WTC11 (cell line): Measurements from ENCODE around the gene TMEM120A.

Experiments
- GABPB1 ChIP-seq: sonication (generic); formaldehyde crosslinking; IDR thresholded peaks from 2 replicates; pipeline ENCODE4 v1.8.1; 2023; ENCODE audit warnings: mild to moderate bottlenecking, missing genetic modification reagents
- TF ChIP-seq, protein P1 (sequence below): sonication (generic); formaldehyde crosslinking; IDR thresholded peaks from 2 replicates; pipeline ENCODE4 v1.8.1; 2023; ENCODE audit warnings: mild to moderate bottlenecking, moderate library complexity, missing genetic modification reagents

DNA sequence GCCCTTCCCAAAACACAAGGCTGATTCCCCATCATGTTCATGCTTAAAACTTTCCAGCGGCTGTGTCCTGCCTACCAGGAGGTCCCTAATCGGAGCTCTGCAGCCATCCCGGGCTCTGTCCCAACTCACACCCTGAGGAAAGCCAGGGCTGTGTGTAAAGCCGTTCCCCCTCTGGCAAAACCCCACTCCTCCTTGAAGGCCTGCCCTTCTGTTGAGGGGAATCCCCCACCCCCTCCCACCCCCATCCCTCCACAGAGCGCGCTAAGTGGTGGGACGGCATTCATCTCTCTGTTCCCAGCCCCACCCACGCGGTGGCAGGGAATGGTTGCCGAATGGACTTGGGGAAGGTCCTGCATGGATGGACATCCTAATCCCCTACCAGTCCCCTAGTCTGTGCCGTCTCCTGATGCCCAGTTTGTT lies 667 bp upstream of the TMEM120A start:
- no peak for TF ChIP-seq GABPB1 (CRISPR knock-in tag)
- TF ChIP-seq, protein P1, sequence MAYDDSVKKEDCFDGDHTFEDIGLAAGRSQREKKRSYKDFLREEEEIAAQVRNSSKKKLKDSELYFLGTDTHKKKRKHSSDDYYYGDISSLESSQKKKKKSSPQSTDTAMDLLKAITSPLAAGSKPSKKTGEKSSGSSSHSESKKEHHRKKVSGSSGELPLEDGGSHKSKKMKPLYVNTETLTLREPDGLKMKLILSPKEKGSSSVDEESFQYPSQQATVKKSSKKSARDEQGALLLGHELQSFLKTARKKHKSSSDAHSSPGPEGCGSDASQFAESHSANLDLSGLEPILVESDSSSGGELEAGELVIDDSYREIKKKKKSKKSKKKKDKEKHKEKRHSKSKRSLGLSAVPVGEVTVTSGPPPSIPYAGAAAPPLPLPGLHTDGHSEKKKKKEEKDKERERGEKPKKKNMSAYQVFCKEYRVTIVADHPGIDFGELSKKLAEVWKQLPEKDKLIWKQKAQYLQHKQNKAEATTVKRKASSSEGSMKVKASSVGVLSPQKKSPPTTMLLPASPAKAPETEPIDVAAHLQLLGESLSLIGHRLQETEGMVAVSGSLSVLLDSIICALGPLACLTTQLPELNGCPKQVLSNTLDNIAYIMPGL: no peak
